Neural cell (in vitro differentiated cells): ENCODE data around the gene IKZF2. TPM values are rescaled to one million over a fixed set of nuclear protein-coding genes. Genes with fewer than 3 reads are reported as not detected.

Experiments used
- H2AFZ ChIP-seq: fragments of 200-600, 300-800 bp; sonication (generic), shearing (Covaris generic); 2 replicates; pipeline ENCODE4 v1.6.0; 2014; ENCODE audit warnings: low read depth, mild to moderate bottlenecking, antibody characterized with exemption, low read length, moderate library complexity
- H3F3A ChIP-seq: fragments of 200-600 bp; shearing (Covaris generic); 2 replicates; pipeline ENCODE4 v1.6.1; 2016; ENCODE audit warnings: mild to moderate bottlenecking, moderate library complexity, mixed read lengths, antibody characterized with exemption, low read length; ENCODE audit not compliant: insufficient read depth, poor library complexity, severe bottlenecking
- H3K27ac ChIP-seq: fragments of 200-600, 300-800 bp; sonication (generic), shearing (Covaris generic); 2 replicates; pipeline ENCODE4 v1.5.1; 2014; ENCODE audit warnings: mild to moderate bottlenecking, low read length, moderate library complexity
- H3K27me3 ChIP-seq: fragments of 300-800, 200-600 bp; sonication (generic), shearing (Covaris generic); 2 replicates; pipeline ENCODE4 v1.6.0; 2014; ENCODE audit warnings: mild to moderate bottlenecking, low read depth, low read length, moderate library complexity; ENCODE audit not compliant: insufficient read depth
- H3K36me3 ChIP-seq: fragments of 300-800, 200-600 bp; sonication (generic), shearing (Covaris generic); 2 replicates; pipeline ENCODE4 v1.5.1; 2014; ENCODE audit warnings: mild to moderate bottlenecking, antibody characterized with exemption, low read length, moderate library complexity; ENCODE audit not compliant: insufficient read depth
- H3K4me2 ChIP-seq: fragments of 300-800, 200-600 bp; sonication (generic), shearing (Covaris generic); 2 replicates; pipeline ENCODE4 v1.6.0; 2014; ENCODE audit warnings: mild to moderate bottlenecking, low read length
- H3K4me3 ChIP-seq: fragments of 300-800, 200-600 bp; sonication (generic), shearing (Covaris generic); 2 replicates; pipeline ENCODE4 v1.5.1; 2014; ENCODE audit warnings: mild to moderate bottlenecking, low read length, moderate library complexity
- H3K79me2 ChIP-seq: fragments of 200-600 bp; shearing (Covaris generic); replicated peaks from 2 replicates; pipeline ENCODE4 v1.6.0; 2014; ENCODE audit warnings: mild to moderate bottlenecking, low read length, moderate library complexity; ENCODE audit not compliant: insufficient read depth
- H3K9ac ChIP-seq: fragments of 300-800, 200-600 bp; sonication (generic), shearing (Covaris generic); 2 replicates; pipeline ENCODE4 v1.6.1; 2016; ENCODE audit warnings: mild to moderate bottlenecking, low read length, mixed read lengths
- H3K9me2 ChIP-seq: fragments of 200-600 bp; shearing (Covaris generic); 2 replicates; pipeline ENCODE4 v1.6.1; 2016; ENCODE audit warnings: mild to moderate bottlenecking, low read length, mixed read lengths; ENCODE audit not compliant: insufficient read depth
- H3K9me3 ChIP-seq: fragments of 200-600, 300-800 bp; sonication (generic), shearing (Covaris generic); 2 replicates; pipeline ENCODE4 v1.6.1; 2016; ENCODE audit warnings: mild to moderate bottlenecking, mixed run types, low read length, moderate library complexity, mixed read lengths
- H4K20me1 ChIP-seq: fragments of 200-600 bp; shearing (Covaris generic); 2 replicates; pipeline ENCODE4 v1.6.1; 2016; ENCODE audit warnings: mild to moderate bottlenecking, mixed run types; ENCODE audit not compliant: insufficient read depth
- CTCF ChIP-seq: fragments of 450-650 bp; IDR thresholded peaks from 2 replicates; pipeline ENCODE4 v1.5.1; 2014; ENCODE audit warnings: antibody characterized with exemption, mild to moderate bottlenecking, moderate library complexity; ENCODE audit not compliant: poor library complexity, severe bottlenecking
- EP300 ChIP-seq: fragments of 450-650 bp; conservative IDR thresholded peaks from 2 replicates; pipeline ENCODE4 v1.6.1; 2014; ENCODE audit warnings: antibody characterized with exemption, mild to moderate bottlenecking, moderate library complexity; ENCODE audit not compliant: poor library complexity, severe bottlenecking
- EZH2 ChIP-seq: fragments of 200-600, 300-800 bp; shearing (Covaris generic), sonication (generic); IDR thresholded peaks from 2 replicates; pipeline ENCODE4 v1.6.1; 2014; ENCODE audit warnings: antibody characterized with exemption, low read length, borderline replicate concordance, mild to moderate bottlenecking; ENCODE audit not compliant: insufficient read depth, poor library complexity, severe bottlenecking
- MXI1 ChIP-seq: fragments of 450-650 bp; conservative IDR thresholded peaks from 2 replicates; pipeline ENCODE4 v1.6.1; 2014; ENCODE audit warnings: antibody characterized with exemption, mild to moderate bottlenecking; ENCODE audit not compliant: poor library complexity, severe bottlenecking
- POLR2AphosphoS5 ChIP-seq: IDR thresholded peaks from 2 replicates; pipeline ENCODE4 v1.6.1; 2012
- RAD21 ChIP-seq: fragments of 450-650 bp; conservative IDR thresholded peaks from 2 replicates; pipeline ENCODE4 v1.6.1; 2014; ENCODE audit warnings: antibody characterized with exemption, mild to moderate bottlenecking, moderate library complexity
- SMC3 ChIP-seq: fragments of 450-650 bp; conservative IDR thresholded peaks from 2 replicates; pipeline ENCODE4 v1.6.1; 2014; ENCODE audit warnings: antibody characterized with exemption, mild to moderate bottlenecking, moderate library complexity; ENCODE audit not compliant: poor library complexity
- TAF1 ChIP-seq: IDR thresholded peaks from 2 replicates; pipeline ENCODE4 v1.6.1; 2012; ENCODE audit warnings: low read depth
- polyA plus RNA-seq: library from polyadenylated mRNA; depleted of rRNA; stranded (reverse); fragments of >200 nt; gene quantifications from 2 replicates; pipeline ENCODE4 v1.2.3, GENCODE V29; 2014
- TF ChIP-seq, protein P1 (sequence below): IDR thresholded peaks from 2 replicates; pipeline ENCODE4 v1.6.1; 2012; ENCODE audit warnings: borderline replicate concordance

Gene IKZF2
- polyA plus RNA-seq, 1 donor from 2014 or later: 5.6 TPM

DNA sequence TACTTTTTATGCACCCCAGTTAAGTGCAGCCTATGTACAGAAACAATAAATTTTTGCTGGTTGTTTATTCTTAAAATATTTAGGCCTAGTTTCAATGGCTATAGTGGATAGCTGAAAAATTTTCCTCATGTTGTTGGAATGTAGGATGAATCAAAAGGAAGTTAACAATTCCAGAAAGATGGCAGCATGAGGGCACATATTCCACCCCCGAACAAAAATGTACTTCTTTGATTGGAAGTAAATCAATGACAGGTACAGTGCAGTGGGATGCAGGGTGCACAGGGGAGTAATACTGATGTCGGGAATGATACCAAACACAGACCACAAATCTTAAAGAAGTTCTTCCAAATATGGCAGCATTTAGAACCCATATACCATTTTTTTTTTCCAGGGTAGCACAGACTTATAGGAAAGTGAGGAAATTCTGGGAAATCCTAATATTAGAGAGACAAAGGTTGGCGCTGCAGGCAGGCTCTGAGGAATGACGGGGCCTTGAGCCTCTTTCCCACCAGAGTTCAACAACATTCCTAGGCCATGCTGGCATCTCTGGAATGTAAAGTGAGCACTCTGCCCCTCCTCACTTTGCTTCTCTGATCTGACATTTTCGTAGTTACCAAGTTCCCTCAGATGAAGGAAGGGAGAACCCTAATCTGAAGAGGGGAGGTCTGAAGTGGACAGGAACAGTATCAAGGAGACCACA, 36.6 kb upstream of the IKZF2 start:
- no peaks in the 10 kb centered on the region for H3K9me2 ChIP-seq
- H3K9me3 ChIP-seq: no peaks in the 10 kb centered on the region
- no peaks in the 10 kb centered on the region for H3F3A ChIP-seq
- no peak overlapping the region for H3K9ac ChIP-seq
- H2AFZ ChIP-seq: no peak overlapping the region
- no peaks in the 10 kb centered on the region for H3K79me2 ChIP-seq
- H3K27ac ChIP-seq: no peak overlapping the region
- TF ChIP-seq TAF1: no peak
- TF ChIP-seq, protein P1, sequence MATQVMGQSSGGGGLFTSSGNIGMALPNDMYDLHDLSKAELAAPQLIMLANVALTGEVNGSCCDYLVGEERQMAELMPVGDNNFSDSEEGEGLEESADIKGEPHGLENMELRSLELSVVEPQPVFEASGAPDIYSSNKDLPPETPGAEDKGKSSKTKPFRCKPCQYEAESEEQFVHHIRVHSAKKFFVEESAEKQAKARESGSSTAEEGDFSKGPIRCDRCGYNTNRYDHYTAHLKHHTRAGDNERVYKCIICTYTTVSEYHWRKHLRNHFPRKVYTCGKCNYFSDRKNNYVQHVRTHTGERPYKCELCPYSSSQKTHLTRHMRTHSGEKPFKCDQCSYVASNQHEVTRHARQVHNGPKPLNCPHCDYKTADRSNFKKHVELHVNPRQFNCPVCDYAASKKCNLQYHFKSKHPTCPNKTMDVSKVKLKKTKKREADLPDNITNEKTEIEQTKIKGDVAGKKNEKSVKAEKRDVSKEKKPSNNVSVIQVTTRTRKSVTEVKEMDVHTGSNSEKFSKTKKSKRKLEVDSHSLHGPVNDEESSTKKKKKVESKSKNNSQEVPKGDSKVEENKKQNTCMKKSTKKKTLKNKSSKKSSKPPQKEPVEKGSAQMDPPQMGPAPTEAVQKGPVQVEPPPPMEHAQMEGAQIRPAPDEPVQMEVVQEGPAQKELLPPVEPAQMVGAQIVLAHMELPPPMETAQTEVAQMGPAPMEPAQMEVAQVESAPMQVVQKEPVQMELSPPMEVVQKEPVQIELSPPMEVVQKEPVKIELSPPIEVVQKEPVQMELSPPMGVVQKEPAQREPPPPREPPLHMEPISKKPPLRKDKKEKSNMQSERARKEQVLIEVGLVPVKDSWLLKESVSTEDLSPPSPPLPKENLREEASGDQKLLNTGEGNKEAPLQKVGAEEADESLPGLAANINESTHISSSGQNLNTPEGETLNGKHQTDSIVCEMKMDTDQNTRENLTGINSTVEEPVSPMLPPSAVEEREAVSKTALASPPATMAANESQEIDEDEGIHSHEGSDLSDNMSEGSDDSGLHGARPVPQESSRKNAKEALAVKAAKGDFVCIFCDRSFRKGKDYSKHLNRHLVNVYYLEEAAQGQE: no peak
- no peak for TF ChIP-seq EZH2
- no peak for TF ChIP-seq MXI1
- TF ChIP-seq RAD21: no peak
- TF ChIP-seq POLR2AphosphoS5: no peak
- TF ChIP-seq EP300: no peak
- no peaks in the 10 kb centered on the region for H3K36me3 ChIP-seq
- no peak overlapping the region for H3K4me3 ChIP-seq
- no peaks in the 10 kb centered on the region for H3K27me3 ChIP-seq
- no peaks in the 10 kb centered on the region for H4K20me1 ChIP-seq
- no peak overlapping the region for H3K4me2 ChIP-seq

DNA sequence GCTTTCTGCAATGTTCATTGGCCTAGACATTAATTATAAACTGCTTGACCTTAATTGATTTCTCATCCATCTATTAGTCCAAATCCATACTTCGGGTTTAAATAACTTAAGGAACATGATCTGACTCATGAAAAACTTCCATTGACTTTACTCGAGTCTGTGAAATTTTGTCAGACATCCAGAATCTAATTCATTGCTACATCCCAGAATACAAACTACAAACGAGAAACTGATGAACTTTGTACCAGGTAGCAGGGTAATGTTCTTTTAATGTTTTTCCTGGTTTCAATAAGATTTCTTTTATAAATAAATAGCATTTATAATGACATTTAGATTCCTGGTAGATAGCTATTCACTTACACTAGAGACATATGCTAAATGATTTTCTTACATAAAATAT, 36.0 kb upstream of the IKZF2 start:
- H3F3A ChIP-seq: no peaks in the 10 kb centered on the region
- H3K79me2 ChIP-seq: no peaks in the 10 kb centered on the region
- TF ChIP-seq, protein P1: no peak
- TF ChIP-seq EZH2: no peak
- TF ChIP-seq SMC3: no peak
- no peak for TF ChIP-seq POLR2AphosphoS5
- no peak for TF ChIP-seq TAF1
- TF ChIP-seq MXI1: no peak
- no peak for TF ChIP-seq CTCF
- no peak for TF ChIP-seq EP300
- no peaks in the 10 kb centered on the region for H3K9me2 ChIP-seq
- H3K9ac ChIP-seq: no peak overlapping the region
- H3K27ac ChIP-seq: no peak overlapping the region
- H3K27me3 ChIP-seq: no peaks in the 10 kb centered on the region
- H3K4me2 ChIP-seq: no peak overlapping the region
- H3K9me3 ChIP-seq: no peaks in the 10 kb centered on the region
- no peak overlapping the region for H2AFZ ChIP-seq
- H4K20me1 ChIP-seq: no peaks in the 10 kb centered on the region
- H3K4me3 ChIP-seq: no peak overlapping the region
- no peaks in the 10 kb centered on the region for H3K36me3 ChIP-seq
